ENCODE measurements around the gene ERC1.

The ERC1 gene

DNA sequence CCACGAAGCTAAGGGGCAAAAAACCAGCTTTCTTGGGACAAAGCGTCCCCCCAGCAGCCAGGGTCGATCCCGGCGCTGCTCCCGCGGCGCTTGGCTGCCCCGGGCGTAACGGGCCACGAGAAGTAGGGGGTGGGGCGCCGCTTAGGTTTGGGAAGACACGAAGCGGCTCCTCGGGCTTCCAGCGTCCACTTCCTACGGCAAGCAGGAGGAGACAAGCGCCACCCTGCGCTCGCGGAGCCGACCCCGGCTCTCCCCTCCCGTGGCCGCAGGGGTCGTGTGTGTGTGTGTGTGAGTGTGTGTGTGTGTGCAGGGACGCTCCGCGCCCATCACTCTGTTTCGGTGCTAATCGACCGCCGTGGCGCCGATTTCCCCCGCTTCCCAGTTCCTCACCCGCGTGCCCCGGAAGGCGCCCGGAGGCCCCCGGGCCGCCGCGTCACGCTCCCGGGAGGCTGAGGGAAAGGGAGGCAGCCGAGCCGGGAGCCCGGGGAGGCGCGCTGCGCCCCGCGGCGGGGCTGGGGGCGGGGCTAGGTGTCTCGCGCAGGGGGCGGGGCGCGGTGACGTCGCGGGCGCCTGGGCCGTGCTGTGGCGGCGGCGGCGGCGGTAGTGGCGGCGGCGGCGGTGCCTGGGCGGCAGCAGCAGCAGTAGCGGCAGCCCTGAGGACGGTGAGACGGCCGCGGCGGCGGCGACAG lies at the start of gene ERC1:
TSS of gene ERC1 (plus strand) at position 563 of the 689 bp plus-strand sequence. CDS start 36,681 bp downstream, outside the sequence.
- Histone ChIP-seq H3K9me3 (ENCODE audit: control insufficient read depth, insufficient read depth, low read length) (no peaks in the 10 kb centered on the region), H3K36me3 (ENCODE audit: insufficient read depth, low read length) (peaks cover 4% of the 10 kb centered on the region; the same call in 1 of the 2 replicates), H3K9ac (ENCODE audit: low read depth, low read length) (peak within 1 kb of the TSS; percentile 83), H3K4me1 (ENCODE audit: insufficient read depth, low read length) (no peaks in the 10 kb centered on the region; the same call in 1 of the 2 replicates)

DNA sequence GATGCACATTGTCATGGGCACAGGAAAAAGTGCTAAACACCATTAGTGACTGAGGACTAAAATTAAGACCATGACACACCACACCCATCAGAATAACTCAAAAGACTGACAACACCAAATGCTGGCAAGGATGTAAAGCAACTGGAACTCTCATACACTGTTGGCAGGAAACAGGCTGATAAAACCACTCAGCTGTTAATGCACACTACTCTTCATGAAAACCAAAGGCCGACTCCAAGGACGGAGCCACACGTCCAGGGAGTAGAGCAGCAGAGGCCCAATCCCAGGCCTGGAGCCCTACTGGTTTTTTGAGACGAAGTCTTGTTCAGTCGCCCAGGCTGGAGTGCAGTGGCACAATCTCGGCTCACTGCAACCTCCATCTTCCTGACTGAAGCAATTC lies 48.0 kb upstream of the ERC1 start:
- H3K36me3 ChIP-seq (ENCODE audit: insufficient read depth, low read length), result peaks cover 4% of the 10 kb centered on the region
- H3K9ac ChIP-seq (ENCODE audit: low read depth, low read length), result no peak overlapping the region
- H3K9me3 ChIP-seq (ENCODE audit: control insufficient read depth, insufficient read depth, low read length), result no peaks in the 10 kb centered on the region
- H3K4me1 ChIP-seq (ENCODE audit: insufficient read depth, low read length), result no peaks in the 10 kb centered on the region

- Histone ChIP-seq H3K4me1 (ENCODE audit: insufficient read depth, low read length) (no peaks in the 10 kb centered on the region), H3K9me3 (ENCODE audit: control insufficient read depth, insufficient read depth, low read length) (no peaks in the 10 kb centered on the region), H3K9ac (ENCODE audit: low read depth, low read length) (no peak overlapping the region), H3K36me3 (ENCODE audit: insufficient read depth, low read length) (peaks cover 4% of the 10 kb centered on the region; the same call in 1 of the 2 replicates)
These were observed 46.8 kb upstream of the ERC1 start for GRCh38 chr12:944211-944610.

DNA sequence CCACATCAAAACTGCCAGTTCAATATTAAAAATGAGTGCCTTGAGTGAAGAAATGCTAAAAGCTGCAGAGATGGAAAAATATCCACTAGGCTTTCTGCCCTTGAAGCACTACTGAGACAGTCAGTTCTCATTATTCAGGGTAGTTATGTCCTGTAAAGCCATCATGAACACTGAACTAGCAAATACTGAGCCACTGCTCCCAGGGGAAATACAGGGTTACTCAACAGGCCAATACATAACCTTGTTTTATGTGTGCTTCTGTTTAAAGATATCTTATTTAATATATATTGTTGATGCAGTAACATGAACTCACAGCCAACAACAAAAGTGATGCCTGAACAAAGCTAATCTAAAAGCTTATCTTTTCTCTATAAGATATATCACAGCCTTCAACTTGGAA lies 44.8 kb upstream of the ERC1 start:
- Histone ChIP-seq H3K9me3 (ENCODE audit: control insufficient read depth, insufficient read depth, low read length) (no peaks in the 10 kb centered on the region), H3K36me3 (ENCODE audit: insufficient read depth, low read length) (peaks cover 4% of the 10 kb centered on the region; the same call in 1 of the 2 replicates), H3K9ac (ENCODE audit: low read depth, low read length) (no peak overlapping the region), H3K4me1 (ENCODE audit: insufficient read depth, low read length) (no peaks in the 10 kb centered on the region)

- Histone ChIP-seq H3K4me1 (ENCODE audit: insufficient read depth, low read length) (no peaks in the 10 kb centered on the region), H3K9ac (ENCODE audit: low read depth, low read length) (no peak overlapping the region), H3K36me3 (ENCODE audit: insufficient read depth, low read length) (peaks cover 4% of the 10 kb centered on the region; the same call in 1 of the 2 replicates), H3K9me3 (ENCODE audit: control insufficient read depth, insufficient read depth, low read length) (no peaks in the 10 kb centered on the region)
These were observed 44.4 kb upstream of the ERC1 start for GRCh38 chr12:946631-947030.

- H3K36me3 ChIP-seq (ENCODE audit: insufficient read depth, low read length), result peaks cover 4% of the 10 kb centered on the region; the same call in 1 of the 2 replicates
- peak overlapping the region; percentile 99 for H3K9ac ChIP-seq (ENCODE audit: low read depth, low read length)
- no peaks in the 10 kb centered on the region for H3K4me1 ChIP-seq (ENCODE audit: insufficient read depth, low read length)
- H3K9me3 ChIP-seq (ENCODE audit: control insufficient read depth, insufficient read depth, low read length), result no peaks in the 10 kb centered on the region
These were observed 42.8 kb upstream of the ERC1 start for GRCh38 chr12:948238-948637.

- H3K9me3 ChIP-seq (ENCODE audit: control insufficient read depth, insufficient read depth, low read length), result no peaks in the 10 kb centered on the region
- no peaks in the 10 kb centered on the region for H3K36me3 ChIP-seq (ENCODE audit: insufficient read depth, low read length)
- H3K4me1 ChIP-seq (ENCODE audit: insufficient read depth, low read length), result no peaks in the 10 kb centered on the region
- H3K9ac ChIP-seq (ENCODE audit: low read depth, low read length), result peak within 1 kb of the TSS; percentile 99
These were observed 41.4 kb upstream of the ERC1 start, which contains the start of gene RAD52 for GRCh38 chr12:949453-950191. RAD52 (minus strand) TSS chr12:949694; CDS start chr12:933058, 16,636 bp downstream.

- Histone ChIP-seq H3K4me1 (ENCODE audit: insufficient read depth, low read length) (no peaks in the 10 kb centered on the region), H3K9ac (ENCODE audit: low read depth, low read length) (no peak overlapping the region), H3K36me3 (ENCODE audit: insufficient read depth, low read length) (no peaks in the 10 kb centered on the region), H3K9me3 (ENCODE audit: control insufficient read depth, insufficient read depth, low read length) (no peaks in the 10 kb centered on the region)
These were observed 39.8 kb upstream of the ERC1 start for GRCh38 chr12:951176-951575.

GRCh38 chr12:953776-954175 lies 37.2 kb upstream of the ERC1 start:
- no peaks in the 10 kb centered on the region for H3K4me1 ChIP-seq (ENCODE audit: insufficient read depth, low read length)
- no peaks in the 10 kb centered on the region for H3K36me3 ChIP-seq (ENCODE audit: insufficient read depth, low read length)
- H3K9me3 ChIP-seq (ENCODE audit: control insufficient read depth, insufficient read depth, low read length), result no peaks in the 10 kb centered on the region; the same call in 1 of the 2 replicates
- no peak overlapping the region for H3K9ac ChIP-seq (ENCODE audit: low read depth, low read length)

DNA sequence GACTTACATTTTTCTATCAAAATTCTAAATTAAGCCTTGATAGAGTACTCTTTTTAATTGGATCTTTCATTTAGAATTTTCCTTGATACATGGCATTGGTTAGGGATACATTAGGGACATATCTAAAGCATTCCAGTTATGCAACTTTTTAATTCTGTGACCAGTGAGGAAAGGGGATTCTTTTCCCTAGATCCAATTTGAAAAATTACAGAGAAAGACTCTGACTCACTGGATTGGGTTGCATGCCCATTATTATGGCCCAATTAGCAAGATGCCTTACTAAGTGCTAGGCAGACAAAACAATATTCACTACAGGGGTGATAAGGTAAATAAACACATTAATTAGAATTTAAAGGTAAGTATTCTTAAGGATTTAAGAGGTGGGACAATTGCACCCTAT lies 36.3 kb upstream of the ERC1 start:
- H3K9me3 ChIP-seq (ENCODE audit: control insufficient read depth, insufficient read depth, low read length), result no peaks in the 10 kb centered on the region; the same call in 1 of the 2 replicates
- H3K4me1 ChIP-seq (ENCODE audit: insufficient read depth, low read length), result no peaks in the 10 kb centered on the region
- H3K9ac ChIP-seq (ENCODE audit: low read depth, low read length), result no peak overlapping the region
- no peaks in the 10 kb centered on the region for H3K36me3 ChIP-seq (ENCODE audit: insufficient read depth, low read length)

DNA sequence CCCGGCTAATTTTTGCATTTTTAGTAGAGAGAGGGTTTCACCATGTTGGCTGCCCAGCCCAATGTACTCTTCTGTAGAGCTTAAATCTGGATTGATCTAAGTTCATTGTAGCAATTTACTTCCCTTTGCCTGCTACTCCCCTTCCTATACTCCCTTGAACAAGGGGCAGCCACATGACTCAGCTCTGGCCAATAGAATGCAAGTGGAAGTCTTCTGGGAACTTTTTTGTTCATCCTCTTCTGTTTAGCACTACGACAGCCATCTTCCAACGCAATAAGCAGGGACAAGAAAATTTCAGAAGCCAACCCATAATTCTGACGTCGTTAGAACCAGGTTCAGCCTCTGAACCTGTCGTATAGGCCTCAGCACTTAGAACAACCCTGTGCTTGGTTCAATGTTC lies 35.1 kb upstream of the ERC1 start:
- H3K9me3 ChIP-seq (ENCODE audit: control insufficient read depth, insufficient read depth, low read length), result no peaks in the 10 kb centered on the region; the same call in 1 of the 2 replicates
- H3K9ac ChIP-seq (ENCODE audit: low read depth, low read length), result no peak overlapping the region
- no peaks in the 10 kb centered on the region for H3K36me3 ChIP-seq (ENCODE audit: insufficient read depth, low read length)
- H3K4me1 ChIP-seq (ENCODE audit: insufficient read depth, low read length), result no peaks in the 10 kb centered on the region

DNA sequence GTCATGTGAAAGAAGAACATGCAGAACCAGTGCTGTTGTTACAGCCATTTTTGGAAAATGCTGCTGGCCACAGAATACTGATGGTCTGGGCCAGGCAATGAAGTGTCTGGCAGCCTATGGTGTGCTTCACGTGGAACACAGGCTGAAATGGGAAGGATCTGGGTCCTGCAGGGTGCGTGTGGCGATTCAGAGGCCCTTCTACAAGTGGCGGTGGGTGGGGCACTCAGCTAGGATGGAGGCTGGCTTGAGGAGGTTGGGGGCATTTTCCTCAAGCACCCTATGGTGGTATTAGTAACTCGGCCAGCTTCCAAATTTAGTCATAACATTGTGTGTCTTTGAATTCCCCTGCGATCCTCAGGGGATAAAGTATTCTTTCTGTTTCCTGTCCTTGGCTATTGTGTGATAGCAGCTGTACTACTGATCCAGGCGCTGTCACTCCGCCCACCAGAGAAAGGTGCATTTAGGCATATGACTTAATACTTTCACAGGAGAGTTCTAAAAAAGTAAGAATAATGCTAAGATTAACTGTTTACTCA lies 32.4 kb upstream of the ERC1 start:
- H3K9ac ChIP-seq (ENCODE audit: low read depth, low read length), result no peak overlapping the region
- H3K36me3 ChIP-seq (ENCODE audit: insufficient read depth, low read length), result no peaks in the 10 kb centered on the region
- H3K4me1 ChIP-seq (ENCODE audit: insufficient read depth, low read length), result no peaks in the 10 kb centered on the region
- H3K9me3 ChIP-seq (ENCODE audit: control insufficient read depth, insufficient read depth, low read length), result no peaks in the 10 kb centered on the region; the same call in 1 of the 2 replicates

- no peaks in the 10 kb centered on the region for H3K36me3 ChIP-seq (ENCODE audit: insufficient read depth, low read length)
- no peaks in the 10 kb centered on the region for H3K9me3 ChIP-seq (ENCODE audit: control insufficient read depth, insufficient read depth, low read length)
These were observed 24.3 kb upstream of the ERC1 start for GRCh38 chr12:966724-967123.

DNA sequence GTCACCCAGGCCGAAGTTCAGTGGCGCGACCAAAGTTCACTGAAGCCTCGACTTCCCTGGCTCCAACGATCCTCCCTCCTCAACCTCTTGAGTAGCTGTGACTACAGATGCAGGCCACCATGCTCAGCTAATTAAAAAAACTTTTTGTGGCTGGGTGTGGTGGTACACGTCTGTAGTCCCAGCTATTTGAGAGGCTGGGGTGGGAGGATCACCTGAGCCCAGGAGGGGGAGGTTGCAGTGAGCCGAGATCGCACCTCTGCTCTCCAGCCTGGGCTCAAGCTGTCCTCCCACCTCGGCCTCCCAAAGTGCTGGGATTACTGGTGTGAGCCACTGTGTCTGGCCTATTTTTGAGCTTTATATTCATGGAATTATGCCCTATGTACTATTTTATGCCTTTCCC lies 23.4 kb upstream of the ERC1 start:
- no peaks in the 10 kb centered on the region for H3K36me3 ChIP-seq (ENCODE audit: insufficient read depth, low read length)
- H3K4me1 ChIP-seq (ENCODE audit: insufficient read depth, low read length), result no peaks in the 10 kb centered on the region
- H3K9me3 ChIP-seq (ENCODE audit: control insufficient read depth, insufficient read depth, low read length), result no peaks in the 10 kb centered on the region
- H3K9ac ChIP-seq (ENCODE audit: low read depth, low read length), result no peak overlapping the region

More at GRCh38 chr12:966724-967123, 24.3 kb upstream of the ERC1 start:
- H3K4me1 ChIP-seq (ENCODE audit: insufficient read depth, low read length), result no peaks in the 10 kb centered on the region
- no peak overlapping the region for H3K9ac ChIP-seq (ENCODE audit: low read depth, low read length)

Data from ES-I3 (cell line).